NCI-H187 treated with DMSO at 0.1 percent for 48 hours (cell line): ENCODE results near the gene RASA3.
"Not testable (repeated sequence)": the region's sequence is repeated elsewhere in the genome, so short reads cannot be mapped to it uniquely, and the experiment has no call there.

Experiments
- DNase-seq: peaks from one replicate; lab custom pipeline; 2025; lab: John Stamatoyannopoulos, UW

RASA3 gene

DNA sequence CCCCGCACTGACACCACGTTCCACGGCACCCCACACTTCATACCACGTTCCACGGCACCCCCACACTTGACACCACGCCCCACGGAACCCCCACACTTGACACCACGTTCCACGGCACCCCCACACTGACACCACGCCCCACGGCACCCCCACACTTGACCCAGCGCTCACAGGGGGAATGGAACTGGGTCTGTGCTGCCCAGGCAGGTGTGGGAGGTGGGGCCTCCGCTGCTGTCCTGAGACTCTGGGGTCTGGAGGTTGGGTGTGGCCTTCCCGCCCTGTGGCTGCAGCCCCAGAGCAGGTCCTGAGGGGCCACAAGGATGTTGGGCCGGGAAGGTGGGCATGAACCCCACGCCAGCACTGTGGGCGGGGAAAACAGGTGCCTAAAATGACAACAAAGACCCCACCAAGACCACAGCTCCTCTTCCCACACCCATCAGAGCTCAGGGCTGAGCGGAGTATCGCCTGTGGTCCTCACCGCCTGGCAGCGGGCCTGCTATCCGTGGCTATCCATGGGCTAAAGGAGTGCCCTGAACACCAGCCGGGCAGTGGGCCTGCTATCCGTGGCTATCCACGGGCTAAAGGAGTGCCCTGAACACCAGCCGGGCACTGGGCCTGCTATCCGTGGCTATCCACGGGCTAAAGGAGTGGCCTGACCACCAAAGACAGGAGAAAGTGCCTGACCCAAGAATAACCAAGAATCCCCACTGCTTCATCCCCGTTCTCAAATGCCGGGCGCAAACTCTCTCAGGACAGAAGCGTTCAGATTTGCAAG lies 98.7 kb downstream of the RASA3 start:
- DNase-seq: no peak

DNA sequence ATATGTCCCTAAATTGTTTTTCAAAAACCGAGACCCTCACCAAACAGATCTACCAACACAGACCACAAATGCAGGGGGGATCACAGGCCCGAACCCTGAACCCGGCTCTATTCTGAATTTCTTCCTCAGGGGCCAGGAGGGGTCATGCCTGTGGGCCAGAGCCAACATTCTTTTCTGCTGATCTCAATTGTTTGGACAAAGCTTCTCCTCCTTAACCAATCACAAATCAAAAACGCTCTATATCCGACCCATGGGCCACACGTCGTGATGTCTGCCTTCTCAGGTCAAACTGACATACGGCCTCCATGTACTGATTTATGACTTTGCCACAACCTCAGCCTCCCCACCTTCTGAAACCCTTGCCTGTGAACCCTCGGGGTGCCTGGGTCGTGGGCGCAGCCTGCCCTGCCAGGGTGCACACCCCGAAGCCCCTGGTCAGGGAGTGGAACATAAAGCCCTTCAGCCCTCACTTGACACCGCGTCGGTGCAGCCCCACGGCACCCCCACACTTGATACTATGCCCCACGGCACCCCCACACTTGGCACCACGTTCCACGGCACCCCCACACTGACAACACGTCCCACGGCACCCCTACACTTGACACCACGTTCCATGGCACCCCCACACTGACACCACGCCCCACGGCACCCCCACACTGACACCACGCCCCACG lies 100.2 kb downstream of the RASA3 start:
- DNase-seq: no peak

DNA sequence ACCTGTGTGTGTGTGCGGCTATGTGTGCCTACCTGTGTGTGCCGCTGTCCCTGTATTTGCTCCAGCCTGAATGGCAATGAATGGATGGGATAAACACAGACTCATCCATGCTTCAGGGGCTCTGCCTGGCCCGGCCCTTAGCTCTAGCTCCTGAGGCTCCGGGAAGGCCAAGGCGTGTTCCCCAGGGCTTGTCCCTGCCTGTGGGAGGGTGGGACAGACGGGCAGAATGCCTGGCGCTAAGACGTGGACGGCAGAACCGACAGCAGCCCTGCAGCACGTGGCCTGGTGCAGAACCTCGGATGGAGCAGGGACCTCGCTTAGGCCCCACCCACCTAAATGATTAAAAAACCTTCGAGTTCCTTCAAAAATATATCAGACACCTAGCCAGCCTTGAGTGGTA lies 100.8 kb downstream of the RASA3 start:
- DNase-seq: no peak

DNA sequence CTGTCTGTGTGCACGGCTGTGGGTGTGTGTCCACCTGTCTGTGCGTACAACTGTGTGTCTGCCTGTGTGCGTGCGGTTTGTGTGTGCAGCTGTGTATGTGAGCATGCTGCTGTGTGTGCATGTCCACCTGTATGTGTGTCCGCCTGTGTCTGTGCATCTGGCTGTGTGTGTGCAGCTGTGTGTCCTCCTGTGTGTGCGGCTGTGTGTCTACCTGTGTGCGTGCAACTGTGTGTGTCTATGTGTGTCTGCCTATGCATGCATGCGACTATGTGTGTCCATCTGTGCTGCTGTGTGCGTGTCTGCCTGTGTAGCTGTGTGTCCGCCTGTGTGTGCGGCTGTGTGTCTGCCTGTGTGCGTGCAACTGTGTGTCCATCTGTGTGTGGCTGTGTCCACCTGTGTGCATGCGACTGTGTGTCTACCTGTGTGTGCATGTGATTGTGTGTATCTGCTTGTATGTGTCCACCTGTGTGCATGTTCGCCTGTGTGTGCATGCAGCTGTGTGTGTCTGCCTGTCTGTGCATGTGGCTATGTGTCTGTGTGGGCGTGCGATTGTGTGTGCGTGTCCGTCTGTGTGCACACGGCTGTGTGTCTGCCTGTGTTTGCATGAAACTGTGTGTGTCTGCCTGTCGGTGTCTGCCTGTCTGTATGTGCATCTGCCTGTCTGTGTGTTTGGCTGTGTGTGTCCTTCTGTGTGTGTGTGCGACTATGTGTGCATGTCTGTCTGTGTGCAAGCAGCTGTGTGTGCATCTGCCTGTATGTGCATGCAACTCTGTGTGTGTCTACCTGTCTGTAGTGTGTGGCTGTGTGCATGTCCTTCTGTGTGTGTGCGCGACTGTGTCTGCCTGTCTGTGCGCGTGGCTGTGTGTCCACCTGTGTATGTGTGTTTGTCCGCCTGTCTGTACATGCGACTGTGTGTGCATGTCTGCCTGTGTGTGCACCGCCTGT lies 101.5 kb downstream of the RASA3 start:
- no peak for DNase-seq

DNA sequence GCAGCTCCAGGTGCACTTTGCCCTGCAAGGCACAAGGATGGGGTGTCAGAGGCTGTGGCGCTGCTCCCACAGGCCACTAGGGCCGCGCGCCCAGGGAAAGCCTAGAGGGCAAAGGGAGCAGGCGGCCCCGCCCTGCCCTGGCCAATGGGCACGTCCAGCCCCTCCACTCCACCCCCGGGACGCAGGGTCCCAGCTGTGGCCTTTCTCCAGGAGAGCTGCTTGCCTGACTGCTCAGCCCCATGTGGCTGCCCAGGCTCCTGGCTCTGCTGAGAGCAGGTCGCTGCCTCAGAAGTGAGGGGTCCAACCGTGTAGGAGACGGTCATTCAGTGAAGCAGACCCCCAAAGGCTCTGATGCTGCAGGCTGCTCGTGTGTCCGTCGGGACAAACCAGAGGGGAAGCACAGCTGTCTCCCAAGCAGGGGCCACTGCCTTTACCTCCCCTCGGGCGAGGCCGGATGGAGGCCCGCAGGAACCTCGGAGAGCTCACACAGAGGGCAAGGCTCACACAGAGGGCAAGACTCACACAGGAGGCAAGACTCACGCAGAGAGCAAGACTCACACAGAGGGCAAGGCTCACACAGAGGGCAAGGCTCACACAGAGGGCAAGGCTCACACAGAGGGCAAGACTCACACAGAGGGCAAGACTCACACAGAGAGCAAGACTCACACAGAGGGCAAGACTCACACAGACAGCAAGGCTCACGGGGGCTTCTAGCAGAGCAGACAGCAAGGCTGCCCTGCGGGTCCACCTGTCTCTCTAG lies 102.4 kb downstream of the RASA3 start:
- no peak for DNase-seq

DNA sequence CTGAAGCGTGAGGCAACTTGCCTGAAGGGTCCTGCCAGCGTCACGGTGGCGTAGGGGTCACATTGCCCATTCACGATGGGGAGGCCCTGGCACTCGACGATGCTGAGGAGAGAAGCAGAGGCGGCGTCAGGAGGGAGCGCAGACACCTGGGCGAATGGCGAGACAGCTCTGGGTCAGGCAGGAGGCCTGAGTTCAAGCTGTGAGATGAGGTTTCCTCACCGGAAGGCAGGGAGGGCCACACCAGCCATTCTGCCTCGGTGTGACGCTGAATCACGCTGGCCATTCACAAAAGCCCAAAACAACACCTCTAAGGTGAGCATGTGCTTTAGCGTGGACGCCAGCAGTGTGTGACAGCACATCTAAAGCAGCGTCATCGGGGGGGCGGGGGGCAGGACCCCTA lies 104.6 kb downstream of the RASA3 start:
- DNase-seq: no peak

DNA sequence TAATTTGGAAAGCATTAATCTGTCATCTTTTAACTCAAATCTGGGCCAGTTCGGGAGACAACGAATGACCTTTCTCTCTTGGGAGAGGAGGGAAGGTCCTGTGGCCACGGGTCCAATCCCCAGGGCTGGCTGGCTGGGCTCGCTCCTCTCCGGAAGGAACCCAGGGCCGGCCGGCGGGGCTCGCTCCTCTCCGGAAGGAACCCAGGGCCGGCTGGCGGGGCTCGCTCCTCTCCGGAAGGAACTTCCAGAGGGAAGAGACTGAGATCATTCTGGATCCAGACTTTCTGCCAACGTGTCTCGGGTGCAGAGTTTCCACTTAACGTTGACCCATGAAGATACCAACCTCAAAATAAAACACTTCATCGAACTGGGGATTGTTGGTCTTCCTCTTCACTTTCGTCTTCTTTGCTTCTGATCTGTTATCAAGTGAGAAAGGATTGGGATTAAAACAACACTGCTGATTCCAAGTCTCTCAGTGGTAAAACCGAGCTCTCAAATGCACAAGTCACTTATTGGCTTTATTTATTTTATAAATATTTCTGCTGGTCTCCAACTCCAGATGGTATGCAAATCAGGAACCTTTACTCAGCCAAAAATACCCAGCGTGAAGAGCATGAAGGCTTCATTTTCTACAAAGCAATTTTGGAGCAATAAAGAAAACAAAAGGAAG lies 105.2 kb downstream of the RASA3 start:
- no peak for DNase-seq

DNA sequence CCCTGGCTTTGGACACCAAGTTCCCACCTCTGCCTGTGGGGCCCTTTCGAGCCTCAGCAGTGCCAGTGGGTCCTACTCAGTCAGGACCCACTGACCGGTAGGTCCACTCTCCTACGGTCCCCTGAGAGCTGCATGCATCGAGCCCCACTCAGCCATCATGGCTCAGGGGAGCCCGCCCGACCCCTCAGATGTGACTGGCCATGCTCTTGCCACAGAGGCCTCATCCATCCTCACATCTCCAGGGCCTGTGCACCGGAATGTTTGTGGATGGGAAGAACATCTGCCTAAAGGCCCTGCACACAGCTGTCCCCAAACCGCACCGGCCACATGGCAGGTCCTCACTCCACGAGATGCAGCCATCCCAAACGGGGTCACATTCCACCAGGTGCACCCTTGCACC lies 105.9 kb downstream of the RASA3 start:
- no peak for DNase-seq

DNA sequence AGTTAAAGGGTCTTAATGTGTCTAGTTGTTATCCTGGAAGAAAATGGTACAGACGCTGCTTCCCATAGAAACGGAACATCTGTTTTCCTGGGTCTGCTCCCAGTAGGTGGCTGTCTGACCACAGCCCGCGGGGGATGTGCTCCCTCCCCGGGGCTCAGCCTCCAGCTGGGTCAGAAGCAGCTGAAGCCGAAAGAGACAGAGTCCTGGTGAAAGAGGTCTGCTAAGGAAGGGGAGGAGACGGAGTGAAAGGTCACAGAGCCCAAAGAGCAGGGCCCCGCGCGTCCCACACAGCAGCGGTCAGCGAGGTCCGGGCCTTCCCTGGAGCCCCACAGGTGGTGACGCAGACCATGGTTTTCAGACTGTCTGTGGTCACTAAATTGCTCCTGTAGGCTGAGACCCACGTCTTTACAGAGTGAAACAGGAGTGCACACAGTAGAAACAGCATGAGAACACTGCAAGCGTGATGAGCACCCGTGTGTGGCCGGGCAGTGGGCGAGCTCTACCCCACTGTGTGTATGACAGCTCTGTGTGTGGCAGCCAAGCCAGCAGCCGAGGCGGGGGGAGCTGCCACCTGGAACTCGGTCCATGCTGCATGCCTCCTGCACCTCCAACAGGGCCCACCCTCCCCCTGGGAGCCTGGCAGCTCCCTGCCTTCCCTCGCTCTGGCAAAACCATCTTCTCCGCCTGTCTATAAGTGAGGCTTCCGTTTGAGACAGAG lies 106.5 kb downstream of the RASA3 start:
- DNase-seq: no peak

DNA sequence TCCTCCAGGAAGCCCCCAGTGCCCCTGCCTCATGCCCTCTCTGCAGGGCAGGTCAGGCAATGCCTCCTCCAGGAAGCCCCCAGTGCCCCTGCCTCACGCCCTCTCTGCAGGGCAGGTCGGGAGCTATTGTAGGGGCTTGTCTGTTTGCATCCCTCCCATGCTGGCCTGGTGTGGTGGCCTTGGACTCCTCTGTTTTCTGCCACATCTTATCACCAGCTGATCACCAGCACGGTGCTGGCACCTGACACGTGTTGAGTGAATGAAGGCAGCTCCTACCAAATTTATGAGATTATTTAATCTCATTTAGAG lies 107.1 kb downstream of the RASA3 start:
- no peak for DNase-seq

DNA sequence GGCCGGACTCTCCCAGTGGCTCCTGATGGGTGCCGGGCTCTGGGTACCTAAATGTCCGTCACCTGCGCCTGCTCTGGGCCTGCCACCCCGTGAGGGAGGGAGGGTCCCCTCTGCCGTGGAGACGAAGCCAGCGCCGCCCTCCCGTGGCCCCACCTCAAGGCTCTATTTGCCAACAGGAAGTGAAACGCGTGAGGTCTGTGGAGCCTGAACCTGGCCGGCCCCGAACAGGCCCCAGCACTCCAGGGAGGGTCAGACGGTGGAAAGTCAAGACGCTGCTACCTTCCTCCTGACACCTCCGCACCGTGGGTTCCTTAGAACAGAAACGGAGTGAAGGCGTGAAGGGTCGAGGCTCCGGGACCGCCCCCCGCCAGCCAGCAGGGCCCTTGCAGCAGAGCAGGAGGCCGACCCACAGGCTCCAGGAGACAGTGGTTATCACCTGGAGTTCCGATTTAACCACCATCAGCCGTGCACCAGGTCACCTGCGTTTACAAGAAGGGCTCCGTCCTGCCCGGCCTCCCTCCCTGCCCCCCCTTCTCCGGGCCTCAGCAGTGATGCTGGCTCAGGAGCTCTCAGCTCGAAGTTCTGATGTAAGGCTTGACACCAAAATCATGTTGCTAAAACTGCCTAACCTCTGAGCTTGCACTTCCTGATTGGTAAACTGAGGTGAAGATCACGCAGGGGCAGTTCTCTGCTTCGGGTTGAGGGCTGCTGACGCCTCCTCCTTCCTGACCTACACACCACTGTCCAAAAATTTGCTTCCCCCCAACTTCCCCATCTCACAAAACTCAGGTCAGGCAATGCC lies 107.6 kb downstream of the RASA3 start:
- no peak for DNase-seq

DNA sequence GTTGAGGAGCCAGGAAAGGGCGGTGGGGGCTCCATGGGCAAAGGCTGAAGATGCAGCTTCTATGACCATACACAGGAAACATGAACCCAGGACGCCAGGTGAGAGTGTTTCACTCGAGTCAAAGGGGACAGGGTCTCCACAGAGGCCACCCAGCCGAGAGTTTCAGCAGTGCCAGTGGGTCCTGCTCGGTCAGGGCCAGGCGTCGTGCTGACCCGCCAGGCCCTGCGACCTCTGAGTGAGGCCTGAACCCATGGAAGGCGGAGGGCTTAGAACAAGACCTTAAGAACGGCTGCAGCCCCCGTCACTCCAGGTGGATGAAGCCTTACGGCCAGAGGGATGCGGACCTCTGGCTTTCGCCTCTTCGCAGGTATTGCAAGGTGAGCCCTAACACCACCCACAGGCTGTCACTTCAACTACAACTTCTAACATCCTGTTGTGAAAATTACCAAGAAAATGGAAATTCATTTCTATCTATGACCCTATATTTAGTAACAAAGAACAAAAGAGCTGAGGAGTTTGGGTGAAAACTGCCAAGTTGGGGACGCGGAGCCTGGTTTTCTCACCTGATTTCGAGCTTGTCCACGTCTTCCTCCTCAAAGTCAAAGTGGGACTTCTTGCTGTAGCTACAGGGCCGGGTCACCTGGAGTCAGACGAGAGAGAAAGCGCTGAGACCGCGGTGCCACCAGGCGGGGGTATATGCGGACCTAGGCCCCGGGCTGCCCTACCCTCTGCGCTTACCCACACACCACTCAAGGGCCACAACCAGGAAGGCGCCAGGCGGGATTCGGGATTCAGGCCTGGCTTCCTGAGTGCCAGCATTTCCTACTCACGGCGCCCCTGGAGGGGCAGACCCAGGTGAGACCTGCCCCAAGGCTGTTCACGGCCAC lies 108.5 kb downstream of the RASA3 start:
- DNase-seq: no peak

DNA sequence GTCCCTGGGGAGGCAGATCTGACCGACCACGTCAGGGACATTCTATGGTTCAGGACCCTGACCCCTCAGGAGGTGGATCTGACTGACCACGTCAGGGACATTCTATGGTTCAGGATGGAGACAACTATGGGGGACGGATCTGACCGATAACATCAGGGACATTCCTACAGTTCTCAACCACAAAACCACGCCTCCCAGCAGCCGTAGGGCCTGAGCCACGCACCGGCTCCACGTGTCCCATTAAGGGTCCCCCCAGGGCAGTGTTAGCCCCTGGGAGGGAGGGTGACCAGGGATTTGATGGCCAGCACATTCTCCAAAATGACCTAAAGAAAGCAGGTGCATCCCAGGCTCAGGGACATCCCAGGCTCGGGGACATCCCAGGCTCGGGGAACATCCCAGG lies 109.5 kb downstream of the RASA3 start:
- DNase-seq: no peak

DNA sequence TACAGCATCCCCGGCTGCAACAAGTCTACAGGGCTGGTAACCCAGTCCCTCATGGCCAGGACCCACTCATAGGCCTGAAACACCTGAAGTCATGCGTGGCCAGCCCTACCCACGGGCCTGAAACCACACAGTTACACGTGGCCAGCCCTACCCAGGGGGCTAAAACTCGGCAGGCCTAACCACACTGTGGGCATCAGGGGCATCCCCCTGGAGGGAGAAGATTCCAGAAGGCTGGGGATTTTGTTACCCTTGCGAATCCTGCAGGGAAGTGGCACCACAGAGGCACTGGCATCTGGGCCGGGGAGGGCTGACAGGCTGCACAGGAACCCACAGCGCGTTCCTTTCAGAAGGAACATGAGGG lies 110.1 kb downstream of the RASA3 start:
- no peak for DNase-seq

DNA sequence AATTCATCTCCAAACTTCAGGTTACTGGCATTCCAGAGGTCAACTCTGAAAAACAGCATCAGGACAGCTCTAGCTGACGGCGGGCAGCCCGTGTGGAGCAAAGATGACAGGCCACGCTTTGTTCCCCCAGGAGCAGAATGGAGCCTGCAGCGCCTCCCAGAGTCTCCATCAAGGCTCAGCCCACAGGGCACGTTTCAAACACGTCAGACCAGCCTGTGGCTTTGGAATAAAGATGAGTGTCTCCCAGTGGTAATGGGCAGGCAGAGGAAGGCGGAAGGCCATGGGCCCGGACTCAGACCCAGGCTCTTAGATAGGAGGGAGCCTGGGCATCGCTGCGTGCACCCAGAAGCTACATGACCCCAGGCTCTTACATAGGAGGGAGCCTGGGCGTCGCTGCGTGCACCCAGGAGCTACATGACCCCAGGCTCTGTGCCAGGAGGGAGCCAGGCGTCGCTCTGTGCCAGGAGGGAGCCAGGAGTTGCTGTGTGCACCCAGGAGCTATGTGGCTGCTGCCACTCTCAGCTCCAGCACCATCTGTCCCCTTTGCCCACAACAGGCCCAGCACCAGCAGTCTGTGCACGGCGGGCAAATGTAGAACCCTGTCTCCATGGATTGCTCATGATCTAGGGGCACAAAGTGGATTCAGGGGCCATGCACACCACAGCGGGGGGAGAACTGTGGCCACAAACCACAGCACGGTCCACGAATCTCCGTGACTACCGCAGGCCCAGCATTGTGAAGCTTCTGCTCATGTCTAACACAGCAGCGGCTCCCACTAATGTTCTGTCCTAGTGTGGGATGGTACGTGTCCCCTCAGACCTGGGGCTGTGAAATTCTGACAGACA lies 110.7 kb downstream of the RASA3 start:
- DNase-seq: no peak

DNA sequence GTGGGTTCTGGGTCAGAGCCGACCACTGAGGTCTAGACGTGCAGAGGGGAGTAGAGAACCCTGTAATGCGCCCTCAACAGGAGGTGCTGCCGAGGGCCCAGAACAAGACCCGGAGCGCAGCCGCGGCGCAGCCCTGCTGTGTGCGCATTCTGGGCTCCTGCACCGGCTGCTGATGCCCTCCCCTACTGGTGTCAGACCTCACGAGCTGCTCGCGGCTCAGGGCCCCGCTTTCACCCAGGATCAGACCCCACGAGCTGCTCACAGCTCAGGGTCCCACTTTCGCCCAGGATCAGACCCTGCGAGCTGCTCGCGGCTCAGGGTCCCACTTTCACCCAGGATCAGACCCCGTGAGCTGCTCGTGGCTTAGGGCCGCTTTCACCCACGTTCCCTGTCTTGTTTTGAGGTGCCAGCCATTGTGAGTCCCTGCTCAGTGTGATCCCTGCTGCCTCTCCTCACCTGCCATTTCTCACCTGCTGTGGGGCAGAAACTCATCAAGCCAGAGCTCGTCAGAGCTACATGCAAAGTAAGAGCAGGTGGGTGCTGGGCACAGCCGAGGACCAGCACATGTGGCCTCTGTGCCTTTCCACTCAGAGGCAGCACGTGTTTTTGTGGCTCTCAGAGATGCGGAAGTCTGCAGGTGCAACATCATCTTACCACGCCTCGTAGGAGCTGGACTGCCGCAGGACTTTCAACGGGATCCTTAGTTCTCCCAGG lies 111.5 kb downstream of the RASA3 start:
- DNase-seq: peak; percentile 32

DNA sequence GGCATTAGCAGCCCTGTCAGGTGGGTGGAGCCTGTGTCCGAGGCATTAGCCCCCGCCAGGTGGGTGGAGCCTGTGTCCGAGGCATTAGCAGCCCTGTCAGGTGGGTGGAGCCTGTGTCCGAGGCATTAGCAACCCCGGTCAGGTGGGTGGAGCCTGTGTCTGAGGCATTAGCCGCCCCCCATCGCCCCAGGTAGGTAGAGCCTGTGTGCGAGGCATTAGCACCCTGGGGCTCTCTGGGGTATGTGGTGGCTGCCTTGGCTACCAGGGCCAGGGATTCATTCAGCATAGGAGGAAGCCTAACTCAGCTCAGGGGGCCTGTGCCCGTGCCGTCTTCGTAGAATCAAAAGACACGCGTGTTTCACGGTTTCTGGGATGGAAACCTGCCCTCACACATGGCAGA lies 112.3 kb downstream of the RASA3 start:
- not testable (repeated sequence) for DNase-seq

DNA sequence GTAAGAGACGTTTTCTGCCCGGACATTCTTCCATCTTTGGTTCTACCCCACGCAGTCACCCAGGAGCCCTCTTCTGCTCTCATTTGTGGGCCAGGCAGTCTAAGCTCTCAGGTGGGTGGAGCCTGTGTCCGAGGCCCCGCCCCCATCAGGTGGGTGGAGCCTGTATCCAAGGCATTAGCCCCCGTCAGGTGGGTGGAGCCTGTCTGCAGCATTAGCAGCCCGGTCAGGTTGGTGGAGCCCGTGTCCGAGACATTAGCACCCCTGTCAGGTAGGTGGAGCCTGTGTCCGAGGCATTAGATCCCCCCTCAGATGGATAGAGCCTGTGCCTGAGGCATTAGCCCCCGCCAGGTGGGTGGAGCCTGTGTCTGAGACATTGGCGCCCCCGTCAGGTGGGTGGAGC lies 113.1 kb downstream of the RASA3 start:
- no peak for DNase-seq
